ENCODE measurements around the gene RAMACL. TPM values are rescaled to one million over a fixed set of nuclear protein-coding genes. Genes with fewer than 3 reads are reported as not detected.

Gene RAMACL
- total and polyA plus RNA-seq, 2 donors (not counting 1 experiment from before 2014, with no cell fraction given): 2.7 TPM; not detected in 1

- intact Hi-C loops (cut with micrococcal nuclease): no loop called here
- peaks cover 5% of the 10 kb centered on the region for H3K9me3 Mint-ChIP-seq (ENCODE audit: insufficient read depth)
- ATAC-seq (ENCODE audit: low read depth): no peak
These were observed 26.8 kb downstream of the RAMACL start for GRCh38 chr6:166559662-166560061.

DNA sequence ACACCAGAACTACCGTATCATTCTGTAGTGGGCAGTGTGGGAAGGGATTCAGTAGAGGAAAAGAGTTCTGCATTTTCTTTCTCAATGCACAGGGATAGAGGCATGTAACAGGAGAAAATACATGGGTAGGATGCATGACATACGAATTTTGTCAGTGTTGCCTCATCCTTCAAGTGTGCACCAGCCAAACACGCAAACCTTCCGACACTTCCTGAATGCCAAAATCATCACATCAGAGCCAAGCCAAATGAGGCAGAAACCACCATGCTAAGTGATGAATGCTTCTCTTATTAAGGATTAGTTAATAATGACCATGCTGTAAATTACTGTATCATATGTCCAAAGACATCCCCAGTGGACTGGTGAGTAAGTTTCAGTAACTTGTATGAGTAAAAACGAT, 27.3 kb downstream of the RAMACL start:
- Histone ChIP-seq H3K9me3 (ENCODE audit: control extremely low read depth in 1 of 3, control insufficient read depth in 2 of 3, insufficient read depth in 1 of 3, low read length in 2 of 3) (peaks cover 0 to 7% (median 4%) of the 10 kb centered on the region in 3 donors), H3K79me2 (ENCODE audit: control insufficient read depth, insufficient read depth, low read length) (peaks cover 3% of the 10 kb centered on the region), H3K9ac (ENCODE audit: low read length) (no peak overlapping the region), H3K36me3 (replicated peaks in 1 of 2; ENCODE audit: control extremely low read depth in 1 of 2, control insufficient read depth in 1 of 2, extremely low read depth in 1 of 2, insufficient read depth in 2 of 2, low read length in 1 of 2) (no peaks in the 10 kb centered on the region), H3K4me1 (ENCODE audit: control insufficient read depth in 2 of 2, insufficient read depth in 2 of 2, low read length in 2 of 2) (peaks cover 0 to 6% of the 10 kb centered on the region in 2 donors), H3K27ac (ENCODE audit: low read length in 2 of 2) (no peak overlapping the region), H2AFZ (ENCODE audit: insufficient read depth, low read depth, low read length, poor library complexity, severe bottlenecking) (no peak overlapping the region), H3K27me3 (replicated peaks in 1 of 4; ENCODE audit: control extremely low read depth in 1 of 4, control insufficient read depth in 3 of 4, insufficient read depth in 4 of 4, low read length in 3 of 4) (peaks cover 0 to 6% (median 0%) of the 10 kb centered on the region in 4 experiments), H3K4me3 (ENCODE audit: control extremely low read depth in 1 of 5, extremely low read depth in 1 of 5, insufficient read depth in 1 of 5, low read depth in 2 of 5, low read length in 4 of 5) (no peak overlapping the region), H4K20me1 (ENCODE audit: control insufficient read depth, insufficient read depth, low read length, poor library complexity, severe bottlenecking) (no peaks in the 10 kb centered on the region), H3K4me2 (replicated peaks; ENCODE audit: low read depth, low read length, poor library complexity, severe bottlenecking) (no peak overlapping the region)
- WGBS (ENCODE audit: insufficient coverage): 90% methylated on average over 2 of the region's 5 CpGs
- peaks cover 17% of the 10 kb centered on the region for H3K27me3 Mint-ChIP-seq
- no peak overlapping the region for H3K27ac Mint-ChIP-seq
- ChIA-PET POLR2A (no interaction called here), CTCF (no interaction called here)
- no peak overlapping the region for H3K4me3 Mint-ChIP-seq
- DNase-seq (no peak), ATAC-seq (ENCODE audit: low read depth) (no peak)
- peaks cover 5% of the 10 kb centered on the region for H3K4me1 Mint-ChIP-seq
- TF ChIP-seq CTCF (IDR thresholded peaks at IDR 0.05): no peak
- no peak for TF ChIP-seq EZH2 (IDR thresholded peaks at IDR 0.05; ENCODE audit: borderline replicate concordance, insufficient read depth, low read depth, low read length, poor library complexity, severe bottlenecking)
- intact Hi-C loops (cut with micrococcal nuclease): no loop called here
- peaks cover 5% of the 10 kb centered on the region for H3K9me3 Mint-ChIP-seq (ENCODE audit: insufficient read depth)

More at GRCh38 chr6:166559662-166560061, 26.8 kb downstream of the RAMACL start:
- no peak for DNase-seq
- H3K4me1 Mint-ChIP-seq: peaks cover 5% of the 10 kb centered on the region
- H3K4me3 ChIP-seq (ENCODE audit: control extremely low read depth in 1 of 5, extremely low read depth in 1 of 5, insufficient read depth in 1 of 5, low read depth in 2 of 5, low read length in 4 of 5): no peak overlapping the region
- peaks cover 0 to 7% (median 4%) of the 10 kb centered on the region in 3 donors for H3K9me3 ChIP-seq (ENCODE audit: control extremely low read depth in 1 of 3, control insufficient read depth in 2 of 3, insufficient read depth in 1 of 3, low read length in 2 of 3)
- no peak overlapping the region for H3K9ac ChIP-seq (ENCODE audit: low read length)
- H3K4me3 Mint-ChIP-seq: no peak overlapping the region
- no peak overlapping the region for H2AFZ ChIP-seq (ENCODE audit: insufficient read depth, low read depth, low read length, poor library complexity, severe bottlenecking)
- no peak overlapping the region for H3K27ac Mint-ChIP-seq
- peaks cover 3% of the 10 kb centered on the region for H3K79me2 ChIP-seq (ENCODE audit: control insufficient read depth, insufficient read depth, low read length)
- H3K4me2 ChIP-seq (replicated peaks; ENCODE audit: low read depth, low read length, poor library complexity, severe bottlenecking): no peak overlapping the region
- no peak overlapping the region for H3K27ac ChIP-seq (ENCODE audit: low read length in 2 of 2)
- CTCF ChIA-PET: no interaction called here
- H3K27me3 ChIP-seq (replicated peaks in 1 of 4; ENCODE audit: control extremely low read depth in 1 of 4, control insufficient read depth in 3 of 4, insufficient read depth in 4 of 4, low read length in 3 of 4): peaks cover 0 to 6% (median 0%) of the 10 kb centered on the region in 4 experiments
- POLR2A ChIA-PET: no interaction called here
- WGBS (ENCODE audit: insufficient coverage): 60% methylated on average over 1 of the region's 1 CpG
- H3K4me1 ChIP-seq (ENCODE audit: control insufficient read depth in 2 of 2, insufficient read depth in 2 of 2, low read length in 2 of 2): peaks cover 0 to 6% of the 10 kb centered on the region in 2 donors
- H3K27me3 Mint-ChIP-seq: peaks cover 21% of the 10 kb centered on the region
- H3K36me3 ChIP-seq (replicated peaks in 1 of 2; ENCODE audit: control extremely low read depth in 1 of 2, control insufficient read depth in 1 of 2, extremely low read depth in 1 of 2, insufficient read depth in 2 of 2, low read length in 1 of 2): no peaks in the 10 kb centered on the region
- H4K20me1 ChIP-seq (ENCODE audit: control insufficient read depth, insufficient read depth, low read length, poor library complexity, severe bottlenecking): no peaks in the 10 kb centered on the region
- TF ChIP-seq EZH2 (IDR thresholded peaks at IDR 0.05; ENCODE audit: borderline replicate concordance, insufficient read depth, low read depth, low read length, poor library complexity, severe bottlenecking) (no peak), CTCF (IDR thresholded peaks at IDR 0.05) (no peak)
